Ascending aorta (tissue), 2 donors: Measurements from ENCODE around the gene UBE2G1. TPM values are rescaled to one million over a fixed set of nuclear protein-coding genes. Genes with fewer than 3 reads are reported as not detected.

Source experiments
- DNase-seq, 2 donors: peaks; one replicate each; pipeline ENCODE4 v3.0.0-alpha.2; 2019; ENCODE audit warnings: low spot score in 2 of 2
- H3K27ac ChIP-seq, 2 donors: fragments of 200-600 bp; sonication (generic); one replicate each; pipeline ENCODE4 v1.5.1; 2016 to 2017; ENCODE audit warnings: mild to moderate bottlenecking in 1 of 2
- H3K27me3 ChIP-seq: fragments of 200-600 bp; sonication (generic); one replicate; pipeline ENCODE4 v1.5.1; 2017
- H3K36me3 ChIP-seq, 2 donors: fragments of 200-600 bp; sonication (generic); one replicate each; pipeline ENCODE4 v1.5.1; 2016
- H3K4me1 ChIP-seq, 2 donors: fragments of 200-600 bp; sonication (generic); one replicate each; pipeline ENCODE4 v1.5.1; 2016 to 2017; ENCODE audit warnings: mild to moderate bottlenecking in 1 of 2
- H3K4me3 ChIP-seq, 2 donors: fragments of 200-600 bp; sonication (generic); one replicate each; pipeline ENCODE4 v1.5.1; 2016 to 2017; ENCODE audit warnings: mild to moderate bottlenecking in 1 of 2
- H3K9me3 ChIP-seq, 2 donors: fragments of 200-600 bp; sonication (generic); one replicate each; pipeline ENCODE4 v1.5.1; 2016
- CTCF ChIP-seq, 3 experiments: fragments of 200-600 bp in 2 of 3; fragments of 450-650 bp in 1 of 3; sonication (generic) in 2 of 3; IDR thresholded peaks; one replicate each; pipeline ENCODE4 v1.5.1; 2016 to 2019; ENCODE audit warnings: antibody characterized with exemption in 3 of 3, mild to moderate bottlenecking in 1 of 3, moderate library complexity in 1 of 3
- intact Hi-C: fragments of 100-400 bp; cut with DNase I; formaldehyde crosslinking; loops from one replicate; pipeline ENCODE4 v1.15.1; 2023
- total RNA-seq: library from RNA; depleted of rRNA; stranded (reverse); fragments of >200 nt; gene quantifications from one replicate; pipeline ENCODE4 v1.1.0, GENCODE V29; 2016

UBE2G1 gene
- total RNA-seq, 1 donor from 2014 or later = 27.9 TPM

GRCh38 chr17:4313221-4314114 is 53.0 kb downstream of the UBE2G1 start:
- TF ChIP-seq CTCF (IDR thresholded peaks at IDR 0.05) = no peak
- intact Hi-C loops = no loop called here
- DNase-seq = no peak
- Histone ChIP-seq H3K27me3 (no peaks in the 10 kb centered on the region), H3K4me3 (no peak overlapping the region), H3K27ac (no peak overlapping the region), H3K4me1 (peaks cover 0 to 29% of the 10 kb centered on the region in 2 donors), H3K36me3 (no peaks in the 10 kb centered on the region), H3K9me3 (no peaks in the 10 kb centered on the region)

- H3K27me3 ChIP-seq = no peaks in the 10 kb centered on the region
- H3K27ac ChIP-seq = no peak overlapping the region
- no peak overlapping the region for H3K4me3 ChIP-seq
- no peak for TF ChIP-seq CTCF (IDR thresholded peaks at IDR 0.05)
- H3K4me1 ChIP-seq = peaks cover 0 to 21% of the 10 kb centered on the region in 2 donors
- H3K9me3 ChIP-seq = no peaks in the 10 kb centered on the region
- peaks cover 7 to 10% of the 10 kb centered on the region in 2 donors for H3K36me3 ChIP-seq
- DNase-seq = no peak
- intact Hi-C loops = no loop called here
These were observed 56.0 kb downstream of the UBE2G1 start for GRCh38 chr17:4310354-4311060.

- Histone ChIP-seq H3K4me1 (peaks cover 0 to 21% of the 10 kb centered on the region in 2 donors), H3K4me3 (no peak overlapping the region), H3K36me3 (peaks cover 7 to 10% of the 10 kb centered on the region in 2 donors), H3K27ac (no peak overlapping the region), H3K27me3 (no peaks in the 10 kb centered on the region), H3K9me3 (no peaks in the 10 kb centered on the region)
- intact Hi-C loops = no loop called here
- DNase-seq = no peak
- no peak for TF ChIP-seq CTCF (IDR thresholded peaks at IDR 0.05)
These were observed 56.6 kb downstream of the UBE2G1 start for GRCh38 chr17:4309897-4310296.

GRCh38 chr17:4307179-4307930 is 59.1 kb downstream of the UBE2G1 start:
- H3K4me1 ChIP-seq = peaks cover 0 to 17% of the 10 kb centered on the region in 2 donors

More at GRCh38 chr17:4307179-4307930, 59.1 kb downstream of the UBE2G1 start:
- no peak for TF ChIP-seq CTCF (IDR thresholded peaks at IDR 0.05)
- Histone ChIP-seq H3K36me3 (peaks cover 7 to 10% of the 10 kb centered on the region in 2 donors), H3K4me3 (no peak overlapping the region), H3K27me3 (no peaks in the 10 kb centered on the region), H3K27ac (no peak overlapping the region), H3K9me3 (no peaks in the 10 kb centered on the region)
- DNase-seq = no peak
- intact Hi-C loops = no loop called here
